HEK293 (cell line): ENCODE measurements around the gene WDR48.

Source experiments
- CTCF ChIA-PET: fragments of 350-600 bp; formaldehyde crosslinking; extraction: SDS; loops from one replicate; lab custom pipeline; 2021; ENCODE audit warnings: antibody characterized with exemption; lab: Yijun Ruan, JAX
- POLR2A ChIA-PET: fragments of 300-600 bp; formaldehyde crosslinking; extraction: SDS; loops from one replicate; lab custom pipeline; 2020; ENCODE audit warnings: antibody characterized with exemption, inconsistent platforms; lab: Yijun Ruan, JAX
- H3K27ac ChIP-seq: fragments of 200-500 bp; sonication (Bioruptor generic); 2 replicates; pipeline ENCODE4 v1.5.1; 2014; ENCODE audit warnings: low read depth, low read length, control low read depth, inconsistent platforms; ENCODE audit errors: extremely low read depth
- H3K36me3 ChIP-seq, 2 experiments: fragments of 200-500 bp in 1 of 2; sonication (Bioruptor generic) in 1 of 2; 1 replicate in 1 of 2; 2 replicates in 1 of 2; pipeline ENCODE4 v1.5.1; 2014 to 2017; ENCODE audit warnings: inconsistent platforms in 2 of 2, low read length in 2 of 2; ENCODE audit not compliant: control insufficient read depth in 2 of 2, insufficient read depth in 1 of 2
- H3K4me1 ChIP-seq: fragments of 200-500 bp; sonication (Bioruptor generic); 2 replicates; pipeline ENCODE4 v1.5.1; 2014; ENCODE audit warnings: mild to moderate bottlenecking, low read length, inconsistent platforms; ENCODE audit not compliant: control insufficient read depth, insufficient read depth
- H3K4me3 ChIP-seq: 2 replicates; pipeline ENCODE4 v1.5.1; 2011; ENCODE audit warnings: low read depth, mild to moderate bottlenecking, control low read depth, low read length, moderate library complexity
- H3K9me3 ChIP-seq: fragments of 200-500 bp; sonication (Bioruptor generic); 2 replicates; pipeline ENCODE4 v1.5.1; 2014; ENCODE audit warnings: low read depth, low read length, inconsistent platforms; ENCODE audit not compliant: control insufficient read depth, insufficient read depth
- GLI2 ChIP-seq: fragments of 450-650 bp; formaldehyde crosslinking; IDR thresholded peaks from 2 replicates; pipeline ENCODE4; 2017; ENCODE audit warnings: missing biosample characterization, missing genetic modification characterization, low read depth, borderline replicate concordance
- KLF9 ChIP-seq: fragments of 450-650 bp; formaldehyde crosslinking; IDR thresholded peaks from 2 replicates; pipeline ENCODE4 v1.5.1; 2016; ENCODE audit warnings: missing biosample characterization, missing genetic modification characterization, low read depth
- ZFP69B ChIP-seq: fragments of 450-650 bp; formaldehyde crosslinking; IDR thresholded peaks from 2 replicates; pipeline ENCODE4 v1.5.1; 2016; ENCODE audit warnings: missing biosample characterization, missing genetic modification characterization
- ZNF114 ChIP-seq: fragments of 450-650 bp; formaldehyde crosslinking; IDR thresholded peaks from 2 replicates; pipeline ENCODE4 v1.5.0; 2017; ENCODE audit warnings: missing biosample characterization, missing genetic modification characterization
- ZNF133 ChIP-seq: fragments of 450-650 bp; formaldehyde crosslinking; IDR thresholded peaks from 2 replicates; pipeline ENCODE4 v1.5.1; 2016; ENCODE audit warnings: missing biosample characterization, missing genetic modification characterization
- ZNF292 ChIP-seq: fragments of 450-650 bp; formaldehyde crosslinking; IDR thresholded peaks from 2 replicates; pipeline ENCODE4 v1.5.1; 2016; ENCODE audit warnings: low read depth, missing biosample characterization, missing genetic modification characterization, borderline replicate concordance
- ZNF302 ChIP-seq: fragments of 450-650 bp; formaldehyde crosslinking; IDR thresholded peaks from 2 replicates; pipeline ENCODE4 v1.5.1; 2016; ENCODE audit warnings: missing biosample characterization, missing genetic modification characterization, low read depth
- ZNF324 ChIP-seq: fragments of 450-650 bp; formaldehyde crosslinking; IDR thresholded peaks from 2 replicates; pipeline ENCODE4 v1.5.1; 2016; ENCODE audit warnings: missing biosample characterization, missing genetic modification characterization
- ZNF433 ChIP-seq: fragments of 450-650 bp; formaldehyde crosslinking; IDR thresholded peaks from 2 replicates; pipeline ENCODE4 v1.5.1; 2016; ENCODE audit warnings: missing biosample characterization, missing genetic modification characterization, low read depth
- ZNF571 ChIP-seq: fragments of 450-650 bp; formaldehyde crosslinking; IDR thresholded peaks from 2 replicates; pipeline ENCODE4 v1.5.0; 2017; ENCODE audit warnings: missing biosample characterization, missing genetic modification characterization
- ZNF629 ChIP-seq: fragments of 450-650 bp; formaldehyde crosslinking; IDR thresholded peaks from 2 replicates; pipeline ENCODE4 v1.5.1; 2017; ENCODE audit warnings: missing biosample characterization, missing genetic modification characterization
- TF ChIP-seq, protein P1 (sequence below): fragments of 450-650 bp; formaldehyde crosslinking; optimal IDR thresholded peaks from 2 replicates; pipeline ENCODE3; 2016; ENCODE audit warnings: missing biosample characterization, mild to moderate bottlenecking, missing genetic modification characterization
- TF ChIP-seq, protein P2 (sequence below): fragments of 450-650 bp; formaldehyde crosslinking; IDR thresholded peaks from 2 replicates; pipeline ENCODE4 v1.5.1; 2016; ENCODE audit warnings: missing biosample characterization, missing genetic modification characterization
- TF ChIP-seq, protein P3 (sequence below): fragments of 450-650 bp; IDR thresholded peaks from 2 replicates; pipeline ENCODE4 v1.5.1; 2018; ENCODE audit warnings: missing biosample characterization, missing genetic modification characterization
- TF ChIP-seq, protein P4 (sequence below): sonication (generic); formaldehyde crosslinking; IDR thresholded peaks from 2 replicates; pipeline ENCODE4 v1.8.1; 2022; ENCODE audit warnings: mild to moderate bottlenecking, moderate library complexity, missing genetic modification reagents
- TF ChIP-seq, protein P5 (sequence below): fragments of 450-650 bp; formaldehyde crosslinking; IDR thresholded peaks from 2 replicates; pipeline ENCODE4 v1.5.1; 2016; ENCODE audit warnings: missing biosample characterization, missing genetic modification characterization
- TF ChIP-seq, protein P6 (sequence below): fragments of 450-650 bp; formaldehyde crosslinking; IDR thresholded peaks from 2 replicates; pipeline ENCODE4 v1.5.1; 2016; ENCODE audit warnings: missing biosample characterization, missing genetic modification characterization
- TF ChIP-seq, protein P7 (sequence below): fragments of 450-650 bp; formaldehyde crosslinking; IDR thresholded peaks from 2 replicates; pipeline ENCODE4 v1.5.1; 2016; ENCODE audit warnings: missing biosample characterization, missing genetic modification characterization, borderline replicate concordance
- TF ChIP-seq, protein P8 (sequence below): fragments of 450-650 bp; IDR thresholded peaks from 2 replicates; pipeline ENCODE4 v1.5.1; 2018; ENCODE audit warnings: missing biosample characterization, mild to moderate bottlenecking, missing genetic modification characterization

The WDR48 gene

DNA sequence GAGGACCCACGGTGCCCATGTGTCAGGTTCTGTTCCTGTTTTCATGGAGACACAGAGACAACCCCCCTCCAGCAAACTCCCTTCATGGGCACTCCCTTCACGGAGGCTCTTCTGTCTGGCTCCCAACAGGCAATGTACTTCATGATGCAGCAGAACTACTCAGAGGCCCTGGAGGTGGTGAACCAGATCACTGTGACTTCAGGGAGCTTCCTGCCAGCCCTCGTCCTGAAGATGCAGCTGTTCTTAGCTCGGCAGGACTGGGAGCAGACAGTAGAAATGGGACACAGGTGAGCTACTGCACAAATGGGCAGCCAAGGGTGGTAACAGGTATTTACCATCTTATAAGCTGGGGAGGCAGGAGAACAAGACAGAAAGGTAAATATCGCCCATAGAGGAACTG, 62.6 kb downstream of the WDR48 start:
- Histone ChIP-seq H3K4me3 (no peak overlapping the region), H3K9me3 (no peaks in the 10 kb centered on the region), H3K27ac (no peak overlapping the region), H3K36me3 (no peaks in the 10 kb centered on the region), H3K4me1 (no peaks in the 10 kb centered on the region)
- POLR2A ChIA-PET, result no interaction called here
- TF ChIP-seq, protein P1, sequence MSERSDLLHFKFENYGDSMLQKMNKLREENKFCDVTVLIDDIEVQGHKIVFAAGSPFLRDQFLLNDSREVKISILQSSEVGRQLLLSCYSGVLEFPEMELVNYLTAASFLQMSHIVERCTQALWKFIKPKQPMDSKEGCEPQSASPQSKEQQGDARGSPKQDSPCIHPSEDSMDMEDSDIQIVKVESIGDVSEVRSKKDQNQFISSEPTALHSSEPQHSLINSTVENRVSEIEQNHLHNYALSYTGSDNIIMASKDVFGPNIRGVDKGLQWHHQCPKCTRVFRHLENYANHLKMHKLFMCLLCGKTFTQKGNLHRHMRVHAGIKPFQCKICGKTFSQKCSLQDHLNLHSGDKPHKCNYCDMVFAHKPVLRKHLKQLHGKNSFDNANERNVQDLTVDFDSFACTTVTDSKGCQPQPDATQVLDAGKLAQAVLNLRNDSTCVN, result no peak
- TF ChIP-seq, protein P2, sequence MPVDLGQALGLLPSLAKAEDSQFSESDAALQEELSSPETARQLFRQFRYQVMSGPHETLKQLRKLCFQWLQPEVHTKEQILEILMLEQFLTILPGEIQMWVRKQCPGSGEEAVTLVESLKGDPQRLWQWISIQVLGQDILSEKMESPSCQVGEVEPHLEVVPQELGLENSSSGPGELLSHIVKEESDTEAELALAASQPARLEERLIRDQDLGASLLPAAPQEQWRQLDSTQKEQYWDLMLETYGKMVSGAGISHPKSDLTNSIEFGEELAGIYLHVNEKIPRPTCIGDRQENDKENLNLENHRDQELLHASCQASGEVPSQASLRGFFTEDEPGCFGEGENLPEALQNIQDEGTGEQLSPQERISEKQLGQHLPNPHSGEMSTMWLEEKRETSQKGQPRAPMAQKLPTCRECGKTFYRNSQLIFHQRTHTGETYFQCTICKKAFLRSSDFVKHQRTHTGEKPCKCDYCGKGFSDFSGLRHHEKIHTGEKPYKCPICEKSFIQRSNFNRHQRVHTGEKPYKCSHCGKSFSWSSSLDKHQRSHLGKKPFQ (tag by site-specific recombination), result no peak
- no peak for TF ChIP-seq KLF9
- no peak for TF ChIP-seq ZNF629 (tag by site-specific recombination)
- TF ChIP-seq, protein P3, sequence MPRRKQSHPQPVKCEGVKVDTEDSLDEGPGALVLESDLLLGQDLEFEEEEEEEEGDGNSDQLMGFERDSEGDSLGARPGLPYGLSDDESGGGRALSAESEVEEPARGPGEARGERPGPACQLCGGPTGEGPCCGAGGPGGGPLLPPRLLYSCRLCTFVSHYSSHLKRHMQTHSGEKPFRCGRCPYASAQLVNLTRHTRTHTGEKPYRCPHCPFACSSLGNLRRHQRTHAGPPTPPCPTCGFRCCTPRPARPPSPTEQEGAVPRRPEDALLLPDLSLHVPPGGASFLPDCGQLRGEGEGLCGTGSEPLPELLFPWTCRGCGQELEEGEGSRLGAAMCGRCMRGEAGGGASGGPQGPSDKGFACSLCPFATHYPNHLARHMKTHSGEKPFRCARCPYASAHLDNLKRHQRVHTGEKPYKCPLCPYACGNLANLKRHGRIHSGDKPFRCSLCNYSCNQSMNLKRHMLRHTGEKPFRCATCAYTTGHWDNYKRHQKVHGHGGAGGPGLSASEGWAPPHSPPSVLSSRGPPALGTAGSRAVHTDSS (tag by site-specific recombination), result no peak
- no peak for TF ChIP-seq GLI2 (tag by site-specific recombination)
- TF ChIP-seq ZNF433 (tag by site-specific recombination), result no peak
- TF ChIP-seq, protein P4, sequence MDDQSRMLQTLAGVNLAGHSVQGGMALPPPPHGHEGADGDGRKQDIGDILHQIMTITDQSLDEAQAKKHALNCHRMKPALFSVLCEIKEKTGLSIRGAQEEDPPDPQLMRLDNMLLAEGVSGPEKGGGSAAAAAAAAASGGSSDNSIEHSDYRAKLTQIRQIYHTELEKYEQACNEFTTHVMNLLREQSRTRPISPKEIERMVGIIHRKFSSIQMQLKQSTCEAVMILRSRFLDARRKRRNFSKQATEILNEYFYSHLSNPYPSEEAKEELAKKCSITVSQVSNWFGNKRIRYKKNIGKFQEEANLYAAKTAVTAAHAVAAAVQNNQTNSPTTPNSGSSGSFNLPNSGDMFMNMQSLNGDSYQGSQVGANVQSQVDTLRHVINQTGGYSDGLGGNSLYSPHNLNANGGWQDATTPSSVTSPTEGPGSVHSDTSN (CRISPR knock-in tag), result no peak
- TF ChIP-seq ZFP69B (tag by site-specific recombination), result no peak
- no peak for TF ChIP-seq ZNF114 (tag by site-specific recombination)
- no peak for TF ChIP-seq ZNF571 (tag by site-specific recombination)
- TF ChIP-seq ZNF324 (tag by site-specific recombination), result no peak
- TF ChIP-seq, protein P5, sequence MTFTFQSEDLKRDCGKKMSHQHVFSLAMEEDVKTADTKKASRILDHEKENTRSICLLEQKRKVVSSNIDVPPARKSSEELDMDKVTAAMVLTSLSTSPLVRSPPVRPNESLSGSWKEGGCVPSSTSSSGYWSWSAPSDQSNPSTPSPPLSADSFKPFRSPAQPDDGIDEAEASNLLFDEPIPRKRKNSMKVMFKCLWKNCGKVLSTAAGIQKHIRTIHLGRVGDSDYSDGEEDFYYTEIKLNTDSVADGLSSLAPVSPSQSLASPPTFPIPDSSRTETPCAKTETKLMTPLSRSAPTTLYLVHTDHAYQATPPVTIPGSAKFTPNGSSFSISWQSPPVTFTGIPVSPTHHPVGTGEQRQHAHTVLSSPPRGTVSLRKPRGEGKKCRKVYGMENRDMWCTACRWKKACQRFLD (tag by site-specific recombination), result no peak
- TF ChIP-seq ZNF302, result no peak
- CTCF ChIA-PET, result interaction anchor here (1.2 kb wide), 1 partner anchor 11 kb away, joined by 4 read pairs; no protein-coding TSS in a partner anchor

DNA sequence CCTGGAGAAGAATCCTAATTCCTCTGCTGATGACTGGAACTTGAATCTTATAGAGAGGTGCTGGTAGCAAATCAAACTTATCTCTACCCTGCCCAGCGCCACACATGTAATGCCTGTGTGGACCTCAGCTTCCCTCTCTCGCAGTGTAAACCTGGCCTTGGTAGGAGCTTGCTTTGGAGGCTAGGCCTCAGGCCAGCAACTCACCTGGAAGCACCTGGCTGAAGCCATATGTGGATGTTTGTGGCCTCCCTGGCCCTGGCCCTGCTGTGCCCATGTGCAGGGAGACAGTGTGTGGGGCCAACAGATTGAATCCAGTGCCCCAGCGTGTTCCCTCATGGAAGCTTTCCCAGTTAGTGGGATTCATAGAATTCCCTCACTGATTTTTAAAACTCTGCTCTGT, 64.1 kb downstream of the WDR48 start:
- no peaks in the 10 kb centered on the region for H3K4me1 ChIP-seq
- H3K4me3 ChIP-seq, result no peak overlapping the region
- no peak overlapping the region for H3K27ac ChIP-seq
- no peaks in the 10 kb centered on the region for H3K9me3 ChIP-seq
- POLR2A ChIA-PET, result no interaction called here
- H3K36me3 ChIP-seq, result no peaks in the 10 kb centered on the region
- CTCF ChIA-PET, result interaction anchor here (0.9 to 2.0 kb wide), 4 partner anchors 8 to 172 kb away, joined by 4 to 19 read pairs (median 4); partner anchors contain the start of genes GORASP1 and TTC21A
- TF ChIP-seq, protein P6, sequence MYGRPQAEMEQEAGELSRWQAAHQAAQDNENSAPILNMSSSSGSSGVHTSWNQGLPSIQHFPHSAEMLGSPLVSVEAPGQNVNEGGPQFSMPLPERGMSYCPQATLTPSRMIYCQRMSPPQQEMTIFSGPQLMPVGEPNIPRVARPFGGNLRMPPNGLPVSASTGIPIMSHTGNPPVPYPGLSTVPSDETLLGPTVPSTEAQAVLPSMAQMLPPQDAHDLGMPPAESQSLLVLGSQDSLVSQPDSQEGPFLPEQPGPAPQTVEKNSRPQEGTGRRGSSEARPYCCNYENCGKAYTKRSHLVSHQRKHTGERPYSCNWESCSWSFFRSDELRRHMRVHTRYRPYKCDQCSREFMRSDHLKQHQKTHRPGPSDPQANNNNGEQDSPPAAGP (tag by site-specific recombination), result no peak
- TF ChIP-seq, protein P7, sequence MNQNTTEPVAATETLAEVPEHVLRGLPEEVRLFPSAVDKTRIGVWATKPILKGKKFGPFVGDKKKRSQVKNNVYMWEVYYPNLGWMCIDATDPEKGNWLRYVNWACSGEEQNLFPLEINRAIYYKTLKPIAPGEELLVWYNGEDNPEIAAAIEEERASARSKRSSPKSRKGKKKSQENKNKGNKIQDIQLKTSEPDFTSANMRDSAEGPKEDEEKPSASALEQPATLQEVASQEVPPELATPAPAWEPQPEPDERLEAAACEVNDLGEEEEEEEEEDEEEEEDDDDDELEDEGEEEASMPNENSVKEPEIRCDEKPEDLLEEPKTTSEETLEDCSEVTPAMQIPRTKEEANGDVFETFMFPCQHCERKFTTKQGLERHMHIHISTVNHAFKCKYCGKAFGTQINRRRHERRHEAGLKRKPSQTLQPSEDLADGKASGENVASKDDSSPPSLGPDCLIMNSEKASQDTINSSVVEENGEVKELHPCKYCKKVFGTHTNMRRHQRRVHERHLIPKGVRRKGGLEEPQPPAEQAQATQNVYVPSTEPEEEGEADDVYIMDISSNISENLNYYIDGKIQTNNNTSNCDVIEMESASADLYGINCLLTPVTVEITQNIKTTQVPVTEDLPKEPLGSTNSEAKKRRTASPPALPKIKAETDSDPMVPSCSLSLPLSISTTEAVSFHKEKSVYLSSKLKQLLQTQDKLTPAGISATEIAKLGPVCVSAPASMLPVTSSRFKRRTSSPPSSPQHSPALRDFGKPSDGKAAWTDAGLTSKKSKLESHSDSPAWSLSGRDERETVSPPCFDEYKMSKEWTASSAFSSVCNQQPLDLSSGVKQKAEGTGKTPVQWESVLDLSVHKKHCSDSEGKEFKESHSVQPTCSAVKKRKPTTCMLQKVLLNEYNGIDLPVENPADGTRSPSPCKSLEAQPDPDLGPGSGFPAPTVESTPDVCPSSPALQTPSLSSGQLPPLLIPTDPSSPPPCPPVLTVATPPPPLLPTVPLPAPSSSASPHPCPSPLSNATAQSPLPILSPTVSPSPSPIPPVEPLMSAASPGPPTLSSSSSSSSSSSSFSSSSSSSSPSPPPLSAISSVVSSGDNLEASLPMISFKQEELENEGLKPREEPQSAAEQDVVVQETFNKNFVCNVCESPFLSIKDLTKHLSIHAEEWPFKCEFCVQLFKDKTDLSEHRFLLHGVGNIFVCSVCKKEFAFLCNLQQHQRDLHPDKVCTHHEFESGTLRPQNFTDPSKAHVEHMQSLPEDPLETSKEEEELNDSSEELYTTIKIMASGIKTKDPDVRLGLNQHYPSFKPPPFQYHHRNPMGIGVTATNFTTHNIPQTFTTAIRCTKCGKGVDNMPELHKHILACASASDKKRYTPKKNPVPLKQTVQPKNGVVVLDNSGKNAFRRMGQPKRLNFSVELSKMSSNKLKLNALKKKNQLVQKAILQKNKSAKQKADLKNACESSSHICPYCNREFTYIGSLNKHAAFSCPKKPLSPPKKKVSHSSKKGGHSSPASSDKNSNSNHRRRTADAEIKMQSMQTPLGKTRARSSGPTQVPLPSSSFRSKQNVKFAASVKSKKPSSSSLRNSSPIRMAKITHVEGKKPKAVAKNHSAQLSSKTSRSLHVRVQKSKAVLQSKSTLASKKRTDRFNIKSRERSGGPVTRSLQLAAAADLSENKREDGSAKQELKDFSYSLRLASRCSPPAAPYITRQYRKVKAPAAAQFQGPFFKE, result no peak
- TF ChIP-seq ZNF292 (tag by site-specific recombination), result no peak
- TF ChIP-seq ZNF133, result no peak
- TF ChIP-seq, protein P8, sequence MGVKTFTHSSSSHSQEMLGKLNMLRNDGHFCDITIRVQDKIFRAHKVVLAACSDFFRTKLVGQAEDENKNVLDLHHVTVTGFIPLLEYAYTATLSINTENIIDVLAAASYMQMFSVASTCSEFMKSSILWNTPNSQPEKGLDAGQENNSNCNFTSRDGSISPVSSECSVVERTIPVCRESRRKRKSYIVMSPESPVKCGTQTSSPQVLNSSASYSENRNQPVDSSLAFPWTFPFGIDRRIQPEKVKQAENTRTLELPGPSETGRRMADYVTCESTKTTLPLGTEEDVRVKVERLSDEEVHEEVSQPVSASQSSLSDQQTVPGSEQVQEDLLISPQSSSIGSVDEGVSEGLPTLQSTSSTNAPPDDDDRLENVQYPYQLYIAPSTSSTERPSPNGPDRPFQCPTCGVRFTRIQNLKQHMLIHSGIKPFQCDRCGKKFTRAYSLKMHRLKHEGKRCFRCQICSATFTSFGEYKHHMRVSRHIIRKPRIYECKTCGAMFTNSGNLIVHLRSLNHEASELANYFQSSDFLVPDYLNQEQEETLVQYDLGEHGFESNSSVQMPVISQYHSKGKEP, result no peak
